HCT116 (cell line): ENCODE data around the gene LRRN3. TPM values are rescaled to one million over a fixed set of nuclear protein-coding genes. Genes with fewer than 3 reads are reported as not detected.
A peak's percentile ranks its signal among the peaks of the same experiment; 100 is the strongest.
"Not testable (repeated sequence)": the region's sequence is repeated elsewhere in the genome, so short reads cannot be mapped to it uniquely, and the experiment has no call there.

Experiments
- ATAC-seq: fragments of 200-7000 bp; cut with Tn5 transposase; 2 replicates; pipeline ENCODE4 v1.9.1; 2020; ENCODE audit warnings: mild to moderate bottlenecking, moderate library complexity
- BruUV-seq: library from RNA; stranded (reverse); fragments of 400-500 nt; replicated peaks from 2 replicates; lab custom pipeline; 2021; lab: Mats Ljungman, UMichigan
- CTCF ChIA-PET: fragments of 300-600 bp; sonication (Branson Sonifier 250); formaldehyde crosslinking; loops from one replicate; lab custom pipeline; 2021; ENCODE audit warnings: antibody characterized with exemption; lab: Charles Lee
- POLR2A ChIA-PET: fragments of 300-600, 350-600 bp; sonication (Branson Sonifier 250); formaldehyde crosslinking; loops from one replicate; lab custom pipeline; 2021; ENCODE audit warnings: antibody characterized with exemption; lab: Charles Lee
- RAD21 ChIA-PET, 2 experiments: fragments of 300-600 bp; sonication (Branson Sonifier 250); formaldehyde crosslinking; loops; one replicate each; lab custom pipeline; 2023; ENCODE audit warnings: low total read pairs in 2 of 2; ENCODE audit not compliant: uncharacterized antibody in 2 of 2, unreplicated experiment in 2 of 2, low non-redundant PET in 1 of 2; lab: Charles Lee
- DNase-seq: peaks from one replicate; pipeline ENCODE4 v3.0.0-alpha.2; 2010; ENCODE audit warnings: low read depth, low spot score
- H2AFZ ChIP-seq: fragments of 200-600 bp; shearing (Covaris generic), sonication (generic); 2 replicates; pipeline ENCODE4 v1.6.1; 2017; ENCODE audit warnings: low read depth, mixed run types, mixed read lengths, antibody characterized with exemption, low read length; ENCODE audit not compliant: poor library complexity, severe bottlenecking
- H3K27ac ChIP-seq: 2 replicates; pipeline ENCODE4 v1.5.1; 2012; ENCODE audit warnings: low read depth, low read length
- H3K27me3 ChIP-seq: fragments of 200-600 bp; sonication (generic); 2 replicates; pipeline ENCODE4 v1.6.1; 2016; ENCODE audit warnings: mixed run types, low read length, mixed read lengths; ENCODE audit not compliant: insufficient read depth
- H3K36me3 ChIP-seq, 2 experiments: fragments of 200-500 bp in 1 of 2; fragments of 200-600 bp in 1 of 2; sonication (Bioruptor generic) in 1 of 2; sonication (generic) in 1 of 2; 2 replicates each; pipeline versions ENCODE4 v1.5.1 to v1.6.1; 2014 to 2016; ENCODE audit warnings: low read length in 2 of 2, inconsistent platforms in 1 of 2, mixed read lengths in 1 of 2, mixed run types in 1 of 2; ENCODE audit not compliant: insufficient read depth in 2 of 2, control insufficient read depth in 1 of 2
- H3K4me1 ChIP-seq, 2 experiments: fragments of 200-600 bp in 1 of 2; sonication (generic) in 1 of 2; 2 replicates each; pipeline versions ENCODE4 v1.5.1 to v1.6.1; 2012 to 2017; ENCODE audit warnings: low read length in 2 of 2, inconsistent platforms in 1 of 2, mild to moderate bottlenecking in 1 of 2, mixed read lengths in 1 of 2, mixed run types in 1 of 2, moderate library complexity in 1 of 2; ENCODE audit not compliant: insufficient read depth in 2 of 2, control insufficient read depth in 1 of 2
- H3K4me2 ChIP-seq: fragments of 200-600 bp; sonication (generic); 2 replicates; pipeline ENCODE4 v1.6.1; 2017; ENCODE audit warnings: mixed run types, low read length, mixed read lengths
- H3K4me3 ChIP-seq, 2 experiments: fragments of 200-600 bp in 1 of 2; sonication (generic) in 1 of 2; replicated peaks in 1 of 2; 2 replicates each; pipeline ENCODE4 v1.5.1; 2011 to 2016; ENCODE audit warnings: low read length in 2 of 2, control low read depth in 1 of 2, low read depth in 1 of 2, mild to moderate bottlenecking in 1 of 2, mixed read lengths in 1 of 2, mixed run types in 1 of 2
- H3K79me2 ChIP-seq: fragments of 200-600 bp; sonication (generic); 2 replicates; pipeline ENCODE4 v1.6.1; 2017; ENCODE audit warnings: mild to moderate bottlenecking, mixed run types, low read length, moderate library complexity, mixed read lengths; ENCODE audit not compliant: insufficient read depth
- H3K9ac ChIP-seq: fragments of 200-600 bp; sonication (generic); 2 replicates; pipeline ENCODE4 v1.6.1; 2016; ENCODE audit warnings: low read length, mixed read lengths
- H3K9me2 ChIP-seq: fragments of 200-600 bp; sonication (generic), shearing (Covaris generic); 2 replicates; pipeline ENCODE4 v1.6.1; 2017; ENCODE audit warnings: mixed run types, mild to moderate bottlenecking, moderate library complexity; ENCODE audit not compliant: insufficient read depth
- H3K9me3 ChIP-seq, 2 experiments: fragments of 200-500 bp in 1 of 2; fragments of 200-600 bp in 1 of 2; sonication (Bioruptor generic) in 1 of 2; sonication (generic) in 1 of 2; 2 replicates each; pipeline ENCODE4 v1.6.1; 2014 to 2017; ENCODE audit warnings: low read length in 2 of 2, mixed read lengths in 2 of 2, inconsistent platforms in 1 of 2, low read depth in 1 of 2, mild to moderate bottlenecking in 1 of 2, mixed run types in 1 of 2, moderate library complexity in 1 of 2; ENCODE audit not compliant: control insufficient read depth in 1 of 2, insufficient read depth in 1 of 2
- H4K20me1 ChIP-seq: fragments of 200-600 bp; sonication (generic), shearing (Covaris generic); 2 replicates; pipeline ENCODE4 v1.6.1; 2017; ENCODE audit warnings: mixed run types, mild to moderate bottlenecking, moderate library complexity; ENCODE audit not compliant: insufficient read depth
- FOSL1 ChIP-seq: IDR thresholded peaks from 2 replicates; pipeline ENCODE4 v1.6.1; 2012; ENCODE audit warnings: low read depth
- JUND ChIP-seq: IDR thresholded peaks from 2 replicates; pipeline ENCODE4 v1.6.1; 2012
- SP1 ChIP-seq: IDR thresholded peaks from 2 replicates; pipeline ENCODE4 v1.6.1; 2012; ENCODE audit warnings: low read depth
- intact Hi-C: fragments of 100-400 bp; cut with micrococcal nuclease; formaldehyde crosslinking; loops from 2 replicates; pipeline ENCODE4 v1.10.0; 2022
- total RNA-seq: library from RNA; stranded (reverse); gene quantifications from one replicate; pipeline ENCODE4 v1.2.1, GENCODE V29; 2021; ENCODE audit not compliant: unreplicated experiment
- TF ChIP-seq, protein P1 (sequence below): IDR thresholded peaks from 2 replicates; pipeline ENCODE4 v1.6.1; 2012; ENCODE audit warnings: low read depth
- TF ChIP-seq, protein P2 (sequence below): IDR thresholded peaks from 2 replicates; pipeline ENCODE4 v1.6.1; 2011; ENCODE audit warnings: mild to moderate bottlenecking, low read length, moderate library complexity; ENCODE audit not compliant: insufficient replicate concordance; ENCODE audit errors: extremely low read depth

LRRN3 gene
- total RNA-seq, 1 experiment from 2014 or later, result 0.07 TPM

- TF ChIP-seq, protein P1, sequence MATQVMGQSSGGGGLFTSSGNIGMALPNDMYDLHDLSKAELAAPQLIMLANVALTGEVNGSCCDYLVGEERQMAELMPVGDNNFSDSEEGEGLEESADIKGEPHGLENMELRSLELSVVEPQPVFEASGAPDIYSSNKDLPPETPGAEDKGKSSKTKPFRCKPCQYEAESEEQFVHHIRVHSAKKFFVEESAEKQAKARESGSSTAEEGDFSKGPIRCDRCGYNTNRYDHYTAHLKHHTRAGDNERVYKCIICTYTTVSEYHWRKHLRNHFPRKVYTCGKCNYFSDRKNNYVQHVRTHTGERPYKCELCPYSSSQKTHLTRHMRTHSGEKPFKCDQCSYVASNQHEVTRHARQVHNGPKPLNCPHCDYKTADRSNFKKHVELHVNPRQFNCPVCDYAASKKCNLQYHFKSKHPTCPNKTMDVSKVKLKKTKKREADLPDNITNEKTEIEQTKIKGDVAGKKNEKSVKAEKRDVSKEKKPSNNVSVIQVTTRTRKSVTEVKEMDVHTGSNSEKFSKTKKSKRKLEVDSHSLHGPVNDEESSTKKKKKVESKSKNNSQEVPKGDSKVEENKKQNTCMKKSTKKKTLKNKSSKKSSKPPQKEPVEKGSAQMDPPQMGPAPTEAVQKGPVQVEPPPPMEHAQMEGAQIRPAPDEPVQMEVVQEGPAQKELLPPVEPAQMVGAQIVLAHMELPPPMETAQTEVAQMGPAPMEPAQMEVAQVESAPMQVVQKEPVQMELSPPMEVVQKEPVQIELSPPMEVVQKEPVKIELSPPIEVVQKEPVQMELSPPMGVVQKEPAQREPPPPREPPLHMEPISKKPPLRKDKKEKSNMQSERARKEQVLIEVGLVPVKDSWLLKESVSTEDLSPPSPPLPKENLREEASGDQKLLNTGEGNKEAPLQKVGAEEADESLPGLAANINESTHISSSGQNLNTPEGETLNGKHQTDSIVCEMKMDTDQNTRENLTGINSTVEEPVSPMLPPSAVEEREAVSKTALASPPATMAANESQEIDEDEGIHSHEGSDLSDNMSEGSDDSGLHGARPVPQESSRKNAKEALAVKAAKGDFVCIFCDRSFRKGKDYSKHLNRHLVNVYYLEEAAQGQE, result no peak
Measured at GRCh38 chr7:111071556-111071955, 19.4 kb upstream of the LRRN3 start (continued).

GRCh38 chr7:111072658-111073057, 18.3 kb upstream of the LRRN3 start:
- H3K9me2 ChIP-seq, H3K4me2 ChIP-seq, H3K9ac ChIP-seq, H3K27ac ChIP-seq, BruUV-seq, POLR2A ChIA-PET, CTCF ChIA-PET, H3K27me3 ChIP-seq, intact Hi-C loops, DNase-seq, ATAC-seq, H2AFZ ChIP-seq, H3K79me2 ChIP-seq, H3K9me3 ChIP-seq, H3K36me3 ChIP-seq, H3K4me3 ChIP-seq, H4K20me1 ChIP-seq, RAD21 ChIA-PET: not testable (repeated sequence)
- H3K4me1 ChIP-seq, result peaks cover 0 to 13% of the 10 kb centered on the region in 2 experiments; a peak in 2 of 4 replicates

GRCh38 chr7:111074071-111074747, 16.7 kb upstream of the LRRN3 start:
- H3K27me3 ChIP-seq, result no peaks in the 10 kb centered on the region
- TF ChIP-seq FOSL1, result peak; percentile 41; the same call in 1 of the 2 replicates
- 0 out of 2 replicates have a peak, but pooled peaks have one; percentile 12 for TF ChIP-seq JUND
- no peak for TF ChIP-seq SP1
- TF ChIP-seq, protein P2, sequence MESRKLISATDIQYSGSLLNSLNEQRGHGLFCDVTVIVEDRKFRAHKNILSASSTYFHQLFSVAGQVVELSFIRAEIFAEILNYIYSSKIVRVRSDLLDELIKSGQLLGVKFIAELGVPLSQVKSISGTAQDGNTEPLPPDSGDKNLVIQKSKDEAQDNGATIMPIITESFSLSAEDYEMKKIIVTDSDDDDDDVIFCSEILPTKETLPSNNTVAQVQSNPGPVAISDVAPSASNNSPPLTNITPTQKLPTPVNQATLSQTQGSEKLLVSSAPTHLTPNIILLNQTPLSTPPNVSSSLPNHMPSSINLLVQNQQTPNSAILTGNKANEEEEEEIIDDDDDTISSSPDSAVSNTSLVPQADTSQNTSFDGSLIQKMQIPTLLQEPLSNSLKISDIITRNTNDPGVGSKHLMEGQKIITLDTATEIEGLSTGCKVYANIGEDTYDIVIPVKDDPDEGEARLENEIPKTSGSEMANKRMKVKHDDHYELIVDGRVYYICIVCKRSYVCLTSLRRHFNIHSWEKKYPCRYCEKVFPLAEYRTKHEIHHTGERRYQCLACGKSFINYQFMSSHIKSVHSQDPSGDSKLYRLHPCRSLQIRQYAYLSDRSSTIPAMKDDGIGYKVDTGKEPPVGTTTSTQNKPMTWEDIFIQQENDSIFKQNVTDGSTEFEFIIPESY, result no peak
- no peak overlapping the region for H3K27ac ChIP-seq
- ChIA-PET POLR2A (no interaction called here), RAD21 (no interaction called here), CTCF (no interaction called here)
- H3K4me1 ChIP-seq, result peaks cover 0 to 13% of the 10 kb centered on the region in 2 experiments; a peak in 2 of 4 replicates
- H3K79me2 ChIP-seq, result no peaks in the 10 kb centered on the region
- no peak overlapping the region for H3K9ac ChIP-seq
- no peak overlapping the region for H3K4me2 ChIP-seq
- intact Hi-C loops, result no loop called here
- no peak overlapping the region for H2AFZ ChIP-seq
- no TSS peak for BruUV-seq
- H3K36me3 ChIP-seq, result no peaks in the 10 kb centered on the region
- no peaks in the 10 kb centered on the region for H3K9me2 ChIP-seq
- no peaks in the 10 kb centered on the region for H4K20me1 ChIP-seq
- no peak for DNase-seq
- no peaks in the 10 kb centered on the region for H3K9me3 ChIP-seq
- ATAC-seq, result no peak
- no peak overlapping the region for H3K4me3 ChIP-seq
